ENCODE data around the gene CRTC3.

The CRTC3 gene

GRCh38 chr15:90558171-90558573 lies 28.4 kb downstream of the CRTC3 start:
- TF ChIP-seq SIN3A (IDR thresholded peaks at IDR 0.05; ENCODE audit: borderline replicate concordance, insufficient read depth, low read length) (no peak), TAF1 (IDR thresholded peaks at IDR 0.05; ENCODE audit: borderline replicate concordance, insufficient read depth, low read length) (no peak), POLR2AphosphoS5 (IDR thresholded peaks at IDR 0.05; ENCODE audit: low read depth, low read length) (no peak), REST (IDR thresholded peaks at IDR 0.05; ENCODE audit: insufficient read depth in 1 of 2, low read depth in 2 of 2, low read length in 2 of 2) (no peak), FOXP2 (optimal IDR thresholded peaks at IDR 0.05; ENCODE audit: borderline replicate concordance, extremely low read depth, extremely low read length, insufficient read depth) (no peak)

DNA sequence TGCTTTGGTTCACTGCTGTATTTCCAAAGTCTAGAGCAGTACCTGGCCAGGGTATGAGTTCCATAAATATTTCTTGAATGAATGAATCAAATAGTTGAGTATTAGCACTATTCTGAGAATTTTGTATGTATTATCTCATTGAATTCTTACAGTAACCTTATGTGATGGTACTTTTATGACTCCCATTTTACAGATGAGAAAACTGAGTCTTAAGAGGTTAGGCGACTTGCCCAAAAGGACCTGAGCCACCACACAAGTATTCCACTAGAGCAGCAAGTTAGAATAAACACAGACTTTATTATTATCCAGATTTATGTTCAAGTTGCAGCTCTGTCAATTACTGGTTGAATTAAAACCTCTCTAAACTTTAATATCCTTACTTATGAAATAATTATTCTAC lies 29.4 kb downstream of the CRTC3 start:
- TF ChIP-seq REST (IDR thresholded peaks at IDR 0.05; ENCODE audit: insufficient read depth in 1 of 2, low read depth in 2 of 2, low read length in 2 of 2): no peak
- no peak for TF ChIP-seq SIN3A (IDR thresholded peaks at IDR 0.05; ENCODE audit: borderline replicate concordance, insufficient read depth, low read length)
- no peak for TF ChIP-seq TAF1 (IDR thresholded peaks at IDR 0.05; ENCODE audit: borderline replicate concordance, insufficient read depth, low read length)
- no peak for TF ChIP-seq POLR2AphosphoS5 (IDR thresholded peaks at IDR 0.05; ENCODE audit: low read depth, low read length)
- TF ChIP-seq FOXP2 (optimal IDR thresholded peaks at IDR 0.05; ENCODE audit: borderline replicate concordance, extremely low read depth, extremely low read length, insufficient read depth): no peak

GRCh38 chr15:90560229-90560776 lies 30.6 kb downstream of the CRTC3 start:
- no peak for TF ChIP-seq POLR2AphosphoS5 (IDR thresholded peaks at IDR 0.05; ENCODE audit: low read depth, low read length)
- no peak for TF ChIP-seq SIN3A (IDR thresholded peaks at IDR 0.05; ENCODE audit: borderline replicate concordance, insufficient read depth, low read length)
- no peak for TF ChIP-seq TAF1 (IDR thresholded peaks at IDR 0.05; ENCODE audit: borderline replicate concordance, insufficient read depth, low read length)
- no peak for TF ChIP-seq REST (IDR thresholded peaks at IDR 0.05; ENCODE audit: insufficient read depth in 1 of 2, low read depth in 2 of 2, low read length in 2 of 2)
- no peak for TF ChIP-seq FOXP2 (optimal IDR thresholded peaks at IDR 0.05; ENCODE audit: borderline replicate concordance, extremely low read depth, extremely low read length, insufficient read depth)

DNA sequence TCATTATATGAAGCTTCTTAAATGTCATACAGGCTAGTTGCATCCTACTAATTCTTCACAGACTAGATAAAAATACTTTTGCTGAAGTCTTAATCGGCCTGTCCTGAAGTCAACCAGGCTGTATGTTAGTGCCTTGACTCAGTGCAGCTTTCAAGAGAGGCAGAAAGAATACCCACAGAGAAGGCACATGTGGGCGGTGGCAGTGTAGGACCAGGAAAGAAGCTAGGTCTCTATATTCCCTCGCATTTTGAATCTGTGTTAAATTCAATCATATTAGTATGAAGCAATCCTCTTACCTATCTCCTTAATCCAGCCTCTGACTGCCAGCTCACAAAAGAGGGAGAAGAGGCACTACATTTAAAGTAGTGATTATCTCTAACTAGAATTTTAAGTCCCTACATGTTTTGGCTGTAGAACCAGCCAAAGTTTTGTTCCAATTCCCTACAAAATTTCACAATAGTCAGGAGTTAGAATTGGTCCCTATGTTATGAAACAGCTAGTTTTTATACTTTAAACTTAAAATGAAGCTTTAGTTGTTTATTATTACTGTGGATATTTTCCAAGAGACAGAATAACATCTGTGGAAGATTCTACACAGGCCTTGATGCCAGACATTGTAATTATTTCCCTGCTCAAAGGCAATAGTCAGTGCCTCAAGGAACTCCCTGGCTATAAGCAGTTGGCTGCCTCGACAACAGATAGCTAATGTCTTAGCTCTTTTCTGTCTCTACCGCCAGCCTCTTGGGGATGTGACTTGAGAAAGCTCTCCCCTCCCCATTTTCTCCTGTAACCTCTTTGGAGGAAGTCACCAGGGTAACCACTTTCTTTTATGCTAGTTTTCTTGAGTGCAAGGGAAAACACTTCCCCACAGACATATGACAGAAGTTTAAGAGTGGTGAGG lies 31.9 kb downstream of the CRTC3 start:
- TF ChIP-seq TAF1 (IDR thresholded peaks at IDR 0.05; ENCODE audit: borderline replicate concordance, insufficient read depth, low read length): no peak
- TF ChIP-seq REST (IDR thresholded peaks at IDR 0.05; ENCODE audit: insufficient read depth in 1 of 2, low read depth in 2 of 2, low read length in 2 of 2): no peak
- TF ChIP-seq FOXP2 (optimal IDR thresholded peaks at IDR 0.05; ENCODE audit: borderline replicate concordance, extremely low read depth, extremely low read length, insufficient read depth): no peak
- TF ChIP-seq SIN3A (IDR thresholded peaks at IDR 0.05; ENCODE audit: borderline replicate concordance, insufficient read depth, low read length): no peak
- no peak for TF ChIP-seq POLR2AphosphoS5 (IDR thresholded peaks at IDR 0.05; ENCODE audit: low read depth, low read length)

All from PFSK-1 (cell line).